Panc1 (cell line): Measurements from ENCODE around the gene AP3B2.

Experiments used
- POLR2AphosphoS5 ChIP-seq: IDR thresholded peaks from 2 replicates; pipeline ENCODE4 v1.6.1; 2012; ENCODE audit warnings: mild to moderate bottlenecking, low read depth, low read length, moderate library complexity
- TF ChIP-seq, protein P1 (sequence below): fragments of 450-650 bp; IDR thresholded peaks from 2 replicates; pipeline ENCODE4 v1.5.1; 2017; ENCODE audit warnings: mild to moderate bottlenecking

DNA sequence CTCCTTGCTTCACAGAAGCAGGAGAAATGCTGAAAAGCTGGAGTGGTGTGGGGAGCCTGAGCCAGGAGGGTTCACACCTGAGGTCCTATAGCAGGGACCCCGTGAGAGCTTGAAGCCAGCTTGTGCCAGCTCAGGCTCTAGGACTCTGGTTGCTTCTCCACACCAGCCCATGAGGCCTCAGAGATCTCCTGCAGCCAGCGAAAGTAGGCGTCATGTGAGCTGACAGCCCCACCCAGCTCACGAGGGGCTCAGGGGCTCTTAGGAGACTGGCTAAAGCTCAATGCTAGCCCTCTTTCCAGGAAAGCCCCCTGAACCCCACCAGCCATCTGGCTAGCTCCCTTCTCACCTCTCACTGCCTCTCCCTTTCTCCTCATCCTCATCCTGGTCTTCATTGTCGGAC lies 45.7 kb downstream of the AP3B2 start:
- TF ChIP-seq, protein P1, sequence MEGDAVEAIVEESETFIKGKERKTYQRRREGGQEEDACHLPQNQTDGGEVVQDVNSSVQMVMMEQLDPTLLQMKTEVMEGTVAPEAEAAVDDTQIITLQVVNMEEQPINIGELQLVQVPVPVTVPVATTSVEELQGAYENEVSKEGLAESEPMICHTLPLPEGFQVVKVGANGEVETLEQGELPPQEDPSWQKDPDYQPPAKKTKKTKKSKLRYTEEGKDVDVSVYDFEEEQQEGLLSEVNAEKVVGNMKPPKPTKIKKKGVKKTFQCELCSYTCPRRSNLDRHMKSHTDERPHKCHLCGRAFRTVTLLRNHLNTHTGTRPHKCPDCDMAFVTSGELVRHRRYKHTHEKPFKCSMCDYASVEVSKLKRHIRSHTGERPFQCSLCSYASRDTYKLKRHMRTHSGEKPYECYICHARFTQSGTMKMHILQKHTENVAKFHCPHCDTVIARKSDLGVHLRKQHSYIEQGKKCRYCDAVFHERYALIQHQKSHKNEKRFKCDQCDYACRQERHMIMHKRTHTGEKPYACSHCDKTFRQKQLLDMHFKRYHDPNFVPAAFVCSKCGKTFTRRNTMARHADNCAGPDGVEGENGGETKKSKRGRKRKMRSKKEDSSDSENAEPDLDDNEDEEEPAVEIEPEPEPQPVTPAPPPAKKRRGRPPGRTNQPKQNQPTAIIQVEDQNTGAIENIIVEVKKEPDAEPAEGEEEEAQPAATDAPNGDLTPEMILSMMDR, result no peak
- no peak for TF ChIP-seq POLR2AphosphoS5
